GM15510 (cell line): ENCODE results near the gene ERP44.

Experiments used
- POLR2A ChIP-seq: IDR thresholded peaks from 3 replicates; pipeline ENCODE4 v1.6.1; 2011; ENCODE audit warnings: borderline replicate concordance; ENCODE audit not compliant: insufficient read length; ENCODE audit errors: extremely low read depth

The ERP44 gene

GRCh38 chr9:100072805-100073204 is 26.0 kb downstream of the ERP44 start:
- no peak for TF ChIP-seq POLR2A

GRCh38 chr9:100071271-100071670 is 27.5 kb downstream of the ERP44 start:
- TF ChIP-seq POLR2A: no peak

- TF ChIP-seq POLR2A: no peak
Observed at GRCh38 chr9:100070104-100071041, 28.4 kb downstream of the ERP44 start.

- TF ChIP-seq POLR2A: no peak
Observed at GRCh38 chr9:100066539-100066938, 32.3 kb downstream of the ERP44 start.

GRCh38 chr9:100064872-100065581 is 33.8 kb downstream of the ERP44 start:
- TF ChIP-seq POLR2A: no peak

- TF ChIP-seq POLR2A: no peak
Observed at GRCh38 chr9:100063185-100063584, 35.6 kb downstream of the ERP44 start.

- no peak for TF ChIP-seq POLR2A
Observed at GRCh38 chr9:100058699-100059579, 39.9 kb downstream of the ERP44 start.

GRCh38 chr9:100057624-100058023 is 41.2 kb downstream of the ERP44 start:
- TF ChIP-seq POLR2A: no peak

GRCh38 chr9:100056561-100056960 is 42.2 kb downstream of the ERP44 start:
- TF ChIP-seq POLR2A: no peak

- TF ChIP-seq POLR2A: no peak
Observed at GRCh38 chr9:100052375-100052774, 46.4 kb downstream of the ERP44 start.

GRCh38 chr9:100049551-100049950 is 49.2 kb downstream of the ERP44 start:
- TF ChIP-seq POLR2A: no peak

GRCh38 chr9:100038472-100038871 is 60.3 kb downstream of the ERP44 start:
- no peak for TF ChIP-seq POLR2A

GRCh38 chr9:100033877-100034551 is 64.8 kb downstream of the ERP44 start:
- TF ChIP-seq POLR2A: no peak

- no peak for TF ChIP-seq POLR2A
Observed at GRCh38 chr9:100030548-100030947, 68.3 kb downstream of the ERP44 start.

- no peak for TF ChIP-seq POLR2A
Observed at GRCh38 chr9:100029251-100029650, 69.5 kb downstream of the ERP44 start.

GRCh38 chr9:100028201-100028784 is 70.5 kb downstream of the ERP44 start:
- TF ChIP-seq POLR2A: no peak
